Activated T-cell treated with anti-CD3 and anti-CD28 coated beads, Interleukin-2, amount 50 U/mL, for 72 hours (primary cell): ENCODE data around the gene AKT1. TPM values are rescaled to one million over a fixed set of nuclear protein-coding genes. Genes with fewer than 3 reads are reported as not detected.
A peak's percentile ranks its signal among the peaks of the same experiment; 100 is the strongest.
"Not testable (repeated sequence)": the region's sequence is repeated elsewhere in the genome, so short reads cannot be mapped to it uniquely, and the experiment has no call there.

ENCODE experiments used
- ATAC-seq, 2 donors: fragments of 150-1000 bp; cut with Tn5 transposase; replicated peaks in 1 of 2; 2 replicates each; pipeline ENCODE4 v1.10.0; 2021; ENCODE audit warnings: moderate library complexity in 2 of 2, mild to moderate bottlenecking in 1 of 2
- DNase-seq, 2 donors: peaks; one replicate each; pipeline ENCODE4 v3.0.0; 2021 to 2022; ENCODE audit warnings: mixed read lengths in 1 of 2
- H3K27ac Mint-ChIP-seq: one replicate; pipeline ENCODE4 v1.8.0; 2022; ENCODE audit warnings: mild to moderate bottlenecking, moderate library complexity, mixed read lengths
- H3K27me3 Mint-ChIP-seq: one replicate; pipeline ENCODE4 v1.8.0; 2022; ENCODE audit warnings: low read depth, mixed read lengths
- H3K36me3 Mint-ChIP-seq, 2 donors: one replicate each; pipeline ENCODE4 v1.8.0; 2022; ENCODE audit warnings: mixed read lengths in 2 of 2, mild to moderate bottlenecking in 1 of 2; ENCODE audit not compliant: insufficient read depth in 2 of 2
- H3K4me1 Mint-ChIP-seq: one replicate; pipeline ENCODE4 v1.8.0; 2022; ENCODE audit warnings: low read depth, mixed read lengths
- H3K4me3 Mint-ChIP-seq, 2 donors: one replicate each; pipeline ENCODE4 v1.8.0; 2022; ENCODE audit warnings: mild to moderate bottlenecking in 2 of 2, mixed read lengths in 2 of 2, moderate library complexity in 2 of 2
- H3K9me3 Mint-ChIP-seq, 2 donors: one replicate each; pipeline ENCODE4 v1.8.0; 2022; ENCODE audit warnings: mixed read lengths in 2 of 2
- total RNA-seq, 2 donors: library from RNA; stranded (reverse); gene quantifications; one replicate each; pipeline ENCODE4 v1.2.3, GENCODE V29; 2022

The AKT1 gene
- total RNA-seq, 2 donors from 2014 or later = 98.0 to 113 TPM

GRCh38 chr14:104752423-104752734 is 43.2 kb downstream of the AKT1 start:
- ATAC-seq = peak; percentile 4 to 5
- Mint-ChIP-seq H3K4me1 (peaks cover 37% of the 10 kb centered on the region), H3K36me3 (peaks cover 0 to 2% of the 10 kb centered on the region in 2 donors), H3K27me3 (no peaks in the 10 kb centered on the region), H3K4me3 (peak overlapping the region; percentile 91 to 96), H3K9me3 (no peaks in the 10 kb centered on the region), H3K27ac (peak overlapping the region; percentile 72)
- no peak for DNase-seq

- no peak for ATAC-seq
- H3K36me3 Mint-ChIP-seq = peaks cover 0 to 2% of the 10 kb centered on the region in 2 donors
Observed at GRCh38 chr14:104751539-104752422, 43.8 kb downstream of the AKT1 start.

DNA sequence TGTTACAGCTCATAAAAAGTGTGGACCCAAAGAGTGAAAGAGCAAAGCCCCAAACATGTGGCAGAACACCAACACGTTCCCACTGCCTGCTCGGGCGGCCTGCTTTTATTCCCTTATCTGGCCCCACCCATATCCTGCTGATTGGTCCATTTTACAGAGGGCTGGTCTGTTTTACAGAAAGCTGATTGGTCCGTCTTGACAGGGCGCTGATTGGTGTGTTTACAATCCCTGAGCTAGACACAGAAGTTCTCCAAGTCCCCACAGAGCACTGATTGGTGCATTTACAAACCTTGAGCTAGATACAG is 44.8 kb downstream of the AKT1 start:
- peaks cover 27% of the 10 kb centered on the region for H3K4me1 Mint-ChIP-seq
- H3K9me3 Mint-ChIP-seq, H3K36me3 Mint-ChIP-seq, DNase-seq, H3K27ac Mint-ChIP-seq, H3K27me3 Mint-ChIP-seq, ATAC-seq: not testable (repeated sequence)
- H3K4me3 Mint-ChIP-seq = peak overlapping the region in 1 of 2 donors; percentile 55

More at GRCh38 chr14:104751539-104752422, 43.8 kb downstream of the AKT1 start:
- H3K9me3 Mint-ChIP-seq = no peaks in the 10 kb centered on the region
- peaks cover 31% of the 10 kb centered on the region for H3K4me1 Mint-ChIP-seq
- H3K4me3 Mint-ChIP-seq = peak overlapping the region; percentile 91 to 96
- H3K27ac Mint-ChIP-seq = peak overlapping the region; percentile 72
- no peaks in the 10 kb centered on the region for H3K27me3 Mint-ChIP-seq
- DNase-seq = no peak

- DNase-seq (no peak), ATAC-seq (no peak)
- peaks cover 24% of the 10 kb centered on the region for H3K4me1 Mint-ChIP-seq
- H3K36me3 Mint-ChIP-seq = peaks cover 0 to 2% of the 10 kb centered on the region in 2 donors
- H3K9me3 Mint-ChIP-seq = no peaks in the 10 kb centered on the region
- H3K27ac Mint-ChIP-seq = no peak overlapping the region
- no peaks in the 10 kb centered on the region for H3K27me3 Mint-ChIP-seq
- H3K4me3 Mint-ChIP-seq = no peak overlapping the region
Observed at GRCh38 chr14:104750056-104750752, 45.3 kb downstream of the AKT1 start.

- DNase-seq (no peak), ATAC-seq (no peak)
- no peaks in the 10 kb centered on the region for H3K9me3 Mint-ChIP-seq
- H3K4me1 Mint-ChIP-seq = peaks cover 15% of the 10 kb centered on the region
- H3K4me3 Mint-ChIP-seq = no peak overlapping the region
- no peak overlapping the region for H3K27ac Mint-ChIP-seq
- H3K36me3 Mint-ChIP-seq = peaks cover 0 to 2% of the 10 kb centered on the region in 2 donors
- H3K27me3 Mint-ChIP-seq = no peaks in the 10 kb centered on the region
Observed at GRCh38 chr14:104749111-104749649, 46.4 kb downstream of the AKT1 start.

- DNase-seq (no peak), ATAC-seq (no peak)
- Mint-ChIP-seq H3K4me3 (no peak overlapping the region), H3K4me1 (peaks cover 7% of the 10 kb centered on the region), H3K36me3 (peaks cover 0 to under 1% of the 10 kb centered on the region in 2 donors), H3K9me3 (no peaks in the 10 kb centered on the region), H3K27me3 (no peaks in the 10 kb centered on the region), H3K27ac (no peak overlapping the region)
Observed at GRCh38 chr14:104747876-104748275, 47.7 kb downstream of the AKT1 start.

- H3K27me3 Mint-ChIP-seq = no peaks in the 10 kb centered on the region
Observed at GRCh38 chr14:104746934-104747481, 48.5 kb downstream of the AKT1 start.

DNA sequence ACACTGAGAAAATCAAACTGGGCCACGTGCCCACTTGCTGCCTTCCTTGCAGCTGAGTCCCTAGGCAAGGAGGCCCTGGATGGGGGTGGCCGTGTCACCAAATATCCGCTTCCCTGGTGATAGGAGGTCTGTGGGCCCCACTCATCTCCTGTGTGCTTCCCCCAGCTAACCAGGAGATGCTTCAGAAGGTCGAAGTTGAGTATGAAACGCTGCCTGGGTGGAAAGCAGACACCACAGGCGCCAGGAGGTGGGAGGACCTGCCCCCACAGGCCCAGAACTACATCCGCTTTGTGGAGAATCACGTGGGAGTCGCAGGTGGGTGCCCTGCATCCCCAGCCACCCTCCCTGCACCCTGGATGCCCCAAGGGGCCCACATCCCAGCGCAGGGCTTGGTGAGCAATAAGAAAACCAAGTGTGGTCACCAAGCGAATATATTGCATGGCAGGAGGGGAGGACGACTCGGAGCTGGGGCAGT is 49.4 kb downstream of the AKT1 start:
- Mint-ChIP-seq H3K4me3 (peak overlapping the region in 1 of 2 donors; percentile 30), H3K4me1 (peaks cover 7% of the 10 kb centered on the region), H3K27ac (no peak overlapping the region), H3K36me3 (no peaks in the 10 kb centered on the region), H3K9me3 (no peaks in the 10 kb centered on the region), H3K27me3 (no peaks in the 10 kb centered on the region)
- DNase-seq (peak; percentile 31 to 56), ATAC-seq (peak; percentile 67 to 85)

More at GRCh38 chr14:104746934-104747481, 48.5 kb downstream of the AKT1 start:
- DNase-seq (no peak), ATAC-seq (no peak)
- Mint-ChIP-seq H3K27ac (no peak overlapping the region), H3K4me3 (no peak overlapping the region), H3K36me3 (no peaks in the 10 kb centered on the region), H3K4me1 (peaks cover 7% of the 10 kb centered on the region), H3K9me3 (no peaks in the 10 kb centered on the region)

GRCh38 chr14:104745431-104745830 is 50.1 kb downstream of the AKT1 start:
- no peak for ATAC-seq
- Mint-ChIP-seq H3K27ac (no peak overlapping the region), H3K9me3 (no peaks in the 10 kb centered on the region), H3K27me3 (no peaks in the 10 kb centered on the region), H3K4me3 (no peak overlapping the region), H3K36me3 (no peaks in the 10 kb centered on the region), H3K4me1 (peaks cover 7% of the 10 kb centered on the region)
- no peak for DNase-seq

- no peak overlapping the region for H3K4me3 Mint-ChIP-seq
- H3K27me3 Mint-ChIP-seq = no peaks in the 10 kb centered on the region
- DNase-seq (no peak), ATAC-seq (no peak)
- no peaks in the 10 kb centered on the region for H3K36me3 Mint-ChIP-seq
- no peaks in the 10 kb centered on the region for H3K9me3 Mint-ChIP-seq
- H3K27ac Mint-ChIP-seq = no peak overlapping the region
- H3K4me1 Mint-ChIP-seq = peaks cover 7% of the 10 kb centered on the region
Observed at GRCh38 chr14:104744484-104744883, 51.1 kb downstream of the AKT1 start.

DNA sequence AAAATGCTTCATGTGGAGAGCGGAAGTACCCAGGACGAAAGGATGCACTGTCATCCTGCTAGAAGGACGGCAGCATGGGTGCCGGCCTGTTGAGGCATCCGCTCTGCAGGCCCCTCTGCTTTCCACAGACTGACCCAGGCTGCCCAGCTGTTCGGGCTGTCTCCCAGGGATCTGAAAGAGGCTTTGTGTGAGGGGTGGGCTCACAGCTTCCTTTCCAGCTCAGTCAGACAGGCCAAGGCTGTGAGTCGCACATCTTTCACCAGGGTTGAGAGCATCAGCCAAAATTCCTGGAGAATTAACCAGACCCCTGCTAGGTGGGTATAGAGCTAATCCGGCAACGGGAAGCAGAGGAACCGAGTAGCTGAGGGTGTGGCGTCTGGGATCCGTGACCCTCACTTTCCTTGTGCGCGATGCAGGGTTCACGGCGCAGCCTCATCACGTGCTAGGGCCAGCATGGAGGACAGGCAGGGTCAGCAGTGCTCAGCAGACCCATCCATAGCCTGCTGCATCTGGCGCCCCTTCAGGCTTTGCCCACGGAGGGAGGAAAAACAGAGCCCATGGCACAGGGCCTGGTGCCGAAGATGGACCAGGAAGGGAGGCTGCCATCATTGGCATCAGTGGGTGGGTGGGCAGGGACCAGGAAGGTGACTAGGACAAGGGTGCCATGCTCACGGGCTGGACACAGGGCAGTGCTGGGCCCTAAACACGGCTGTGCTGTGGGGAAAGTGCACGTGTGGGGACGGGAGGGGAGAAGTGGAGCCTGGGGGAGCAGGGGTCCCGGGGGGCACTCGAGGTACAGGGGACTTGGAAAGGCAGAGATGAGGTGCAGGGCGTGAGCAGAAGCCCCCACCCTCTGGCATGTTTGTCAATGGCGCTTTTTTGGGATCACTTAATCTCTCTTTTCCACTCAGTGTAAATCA is 51.8 kb downstream of the AKT1 start:
- Mint-ChIP-seq H3K9me3 (no peaks in the 10 kb centered on the region), H3K4me3 (no peak overlapping the region), H3K27ac (no peak overlapping the region), H3K27me3 (no peaks in the 10 kb centered on the region), H3K4me1 (peaks cover 7% of the 10 kb centered on the region), H3K36me3 (no peaks in the 10 kb centered on the region)
- no peak for DNase-seq
- ATAC-seq = no peak

DNA sequence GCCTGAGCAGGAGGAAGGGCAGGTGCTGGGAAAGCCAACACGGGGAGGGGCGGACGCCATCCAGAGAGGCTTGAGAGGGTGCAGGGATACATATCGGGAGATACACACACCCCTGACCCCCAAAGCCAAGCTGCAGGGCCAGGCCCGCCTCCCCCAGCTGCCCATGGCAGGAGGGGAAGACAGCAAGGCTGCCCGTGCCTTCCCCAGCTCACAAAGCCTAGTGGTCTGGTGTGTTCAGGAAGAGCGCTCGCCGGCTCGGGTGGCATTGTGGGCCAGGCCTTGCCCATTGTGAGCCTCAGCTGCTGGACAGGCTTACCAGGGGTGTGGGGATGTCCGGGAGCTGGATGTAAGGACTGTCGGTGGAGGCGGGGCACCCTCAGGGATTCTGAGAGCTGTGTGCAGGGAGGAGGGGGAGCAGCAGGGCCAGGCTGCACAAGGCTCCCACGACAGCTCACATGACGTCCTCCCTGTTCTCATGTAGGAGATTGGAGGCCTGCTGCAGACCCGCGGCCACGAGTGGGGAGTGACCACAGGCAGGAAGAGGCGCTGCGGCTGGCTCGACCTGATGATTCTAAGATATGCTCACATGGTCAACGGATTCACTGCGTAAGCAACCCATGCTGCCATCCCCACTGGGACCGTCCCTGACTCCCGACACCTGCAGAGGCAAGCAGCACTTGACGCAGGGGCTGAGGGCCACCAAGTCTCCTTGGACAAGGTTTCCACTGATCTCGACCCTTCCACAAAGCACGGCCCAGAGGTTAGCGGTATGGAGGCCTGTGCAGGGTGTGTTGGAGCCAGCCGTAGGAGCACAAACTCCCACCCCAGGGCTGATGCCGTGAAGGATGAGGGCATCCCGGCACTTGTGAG is 52.7 kb downstream of the AKT1 start:
- no peaks in the 10 kb centered on the region for H3K36me3 Mint-ChIP-seq

More for the DNA sequence above, 52.7 kb downstream of the AKT1 start:
- Mint-ChIP-seq H3K4me3 (no peak overlapping the region), H3K27ac (no peak overlapping the region), H3K9me3 (no peaks in the 10 kb centered on the region), H3K4me1 (peaks cover 7% of the 10 kb centered on the region), H3K27me3 (no peaks in the 10 kb centered on the region)
- DNase-seq (no peak), ATAC-seq (no peak)
